Neuronal stem cell (in vitro differentiated cells): Measurements from ENCODE around the gene TPH2.

Source experiments
- DNase-seq: peaks from one replicate; pipeline ENCODE4 v3.0.0-alpha.2; 2013; ENCODE audit warnings: low spot score
- H2AFZ ChIP-seq: one replicate; pipeline ENCODE4 v1.6.1; 2013; ENCODE audit warnings: mild to moderate bottlenecking, low read length, inconsistent platforms
- H2AK5ac ChIP-seq: 2 replicates; pipeline ENCODE4 v1.6.1; 2013; ENCODE audit warnings: low read depth, mild to moderate bottlenecking, inconsistent platforms, low read length, moderate library complexity, mixed read lengths
- H2BK120ac ChIP-seq: 2 replicates; pipeline ENCODE4 v1.6.1; 2013; ENCODE audit warnings: low read depth, mild to moderate bottlenecking, inconsistent platforms, low read length, moderate library complexity, mixed read lengths
- H2BK12ac ChIP-seq: one replicate; pipeline ENCODE4 v1.6.1; 2013; ENCODE audit warnings: low read length, inconsistent platforms
- H2BK15ac ChIP-seq: 2 replicates; pipeline ENCODE4 v1.6.1; 2013; ENCODE audit warnings: mild to moderate bottlenecking, low read length, inconsistent platforms, mixed read lengths
- H2BK5ac ChIP-seq: one replicate; pipeline ENCODE4 v1.6.1; 2013; ENCODE audit warnings: inconsistent platforms, mild to moderate bottlenecking, low read length, moderate library complexity
- H3K14ac ChIP-seq: one replicate; pipeline ENCODE4 v1.6.1; 2013; ENCODE audit warnings: low read length, inconsistent platforms
- H3K18ac ChIP-seq: 2 replicates; pipeline ENCODE4 v1.6.1; 2013; ENCODE audit warnings: low read length, inconsistent platforms
- H3K23ac ChIP-seq: 2 replicates; pipeline ENCODE4 v1.6.1; 2013; ENCODE audit warnings: low read depth, mild to moderate bottlenecking, mixed read lengths, low read length, inconsistent platforms; ENCODE audit not compliant: poor library complexity
- H3K27ac ChIP-seq: replicated peaks from 3 replicates; pipeline ENCODE4 v1.5.1; 2013; ENCODE audit warnings: low read length, inconsistent platforms
- H3K27me3 ChIP-seq, 3 experiments: 2 replicates each; pipeline ENCODE4 v1.6.1; 2013; ENCODE audit warnings: low read length in 3 of 3, mild to moderate bottlenecking in 2 of 3, inconsistent platforms in 1 of 3, low read depth in 1 of 3, mixed read lengths in 1 of 3, moderate library complexity in 1 of 3; ENCODE audit not compliant: control insufficient read depth in 3 of 3, insufficient read depth in 3 of 3
- H3K36me3 ChIP-seq, 2 donors: replicated peaks in 1 of 2; 2 replicates each; pipeline ENCODE4 v1.6.1; 2013; ENCODE audit warnings: low read length in 2 of 2; ENCODE audit not compliant: control insufficient read depth in 2 of 2, insufficient read depth in 2 of 2
- H3K4ac ChIP-seq: 2 replicates; pipeline ENCODE4 v1.6.1; 2013; ENCODE audit warnings: inconsistent platforms, mild to moderate bottlenecking, low read length, moderate library complexity
- H3K4me1 ChIP-seq, 2 donors: 1 replicate in 1 of 2; 2 replicates in 1 of 2; pipeline ENCODE4 v1.6.1; 2013; ENCODE audit warnings: low read length in 2 of 2, low read depth in 1 of 2; ENCODE audit not compliant: control insufficient read depth in 2 of 2, insufficient read depth in 1 of 2
- H3K4me2 ChIP-seq: one replicate; pipeline ENCODE4 v1.6.1; 2013; ENCODE audit warnings: mild to moderate bottlenecking, low read length, inconsistent platforms; ENCODE audit not compliant: insufficient read depth, poor library complexity, severe bottlenecking
- H3K4me3 ChIP-seq, 2 donors: 2 replicates each; pipeline ENCODE4 v1.5.1; 2013; ENCODE audit warnings: low read length in 2 of 2, mild to moderate bottlenecking in 2 of 2, inconsistent platforms in 1 of 2, moderate library complexity in 1 of 2
- H3K79me1 ChIP-seq: one replicate; pipeline ENCODE4 v1.6.1; 2013; ENCODE audit warnings: low read depth, mild to moderate bottlenecking, inconsistent platforms, low read length, moderate library complexity
- H3K9ac ChIP-seq: one replicate; pipeline ENCODE4 v1.6.1; 2013; ENCODE audit warnings: mild to moderate bottlenecking, low read depth, low read length, inconsistent platforms; ENCODE audit not compliant: poor library complexity
- H3K9me3 ChIP-seq, 2 donors: replicated peaks in 1 of 2; 2 replicates each; pipeline versions ENCODE3 to v1.6.1; 2013; ENCODE audit warnings: low read length in 2 of 2, mild to moderate bottlenecking in 2 of 2, inconsistent platforms in 1 of 2, low read depth in 1 of 2, mixed read lengths in 1 of 2, moderate library complexity in 1 of 2; ENCODE audit not compliant: control insufficient read depth in 2 of 2, insufficient read depth in 1 of 2
- H4K8ac ChIP-seq: one replicate; pipeline ENCODE4 v1.6.1; 2013; ENCODE audit warnings: low read depth, mild to moderate bottlenecking, inconsistent platforms, low read length, moderate library complexity
- H4K91ac ChIP-seq: one replicate; pipeline ENCODE4 v1.6.1; 2013; ENCODE audit warnings: low read length, low read depth, mild to moderate bottlenecking, inconsistent platforms; ENCODE audit not compliant: poor library complexity
- WGBS, 2 donors: extraction: QIAGEN DNeasy Blood & Tissue Kit; methylation state at CpG; one replicate each; pipeline ENCODE4 v1.1.7; 2013; ENCODE audit warnings: missing lambda C conversion rate in 2 of 2, mixed read lengths in 1 of 2; ENCODE audit not compliant: insufficient read length in 2 of 2, insufficient replicate concordance in 1 of 2; ENCODE audit errors: extremely low coverage in 2 of 2; 5-methylcytosine and 5-hydroxymethylcytosine counted together

The TPH2 gene

DNA sequence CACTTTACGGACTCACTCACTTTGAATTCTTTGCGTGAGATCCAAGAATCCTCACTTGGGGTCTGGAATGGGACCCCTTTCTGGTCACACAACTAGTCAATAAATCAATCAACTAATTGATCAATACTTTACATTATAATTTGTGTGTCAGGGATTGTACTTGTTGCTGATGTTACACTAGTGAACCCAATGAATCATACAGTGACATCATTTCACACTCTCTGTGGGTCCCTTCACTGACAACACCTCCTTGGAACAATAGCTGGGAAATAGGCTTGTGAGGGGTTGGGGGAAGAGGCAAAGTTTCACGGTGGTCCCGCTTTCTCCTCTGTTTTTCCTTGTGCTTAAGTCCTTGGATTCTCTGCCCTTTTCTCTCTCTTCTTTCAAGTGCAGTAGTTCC, 35.0 kb downstream of the TPH2 start:
- no peak overlapping the region for H4K91ac ChIP-seq
- no CpG with 5 or more reads among the region's 4 CpGs for WGBS, 2 donors
- H2BK120ac ChIP-seq, result no peak overlapping the region
- no peaks in the 10 kb centered on the region for H3K9me3 ChIP-seq
- H3K27ac ChIP-seq, result no peak overlapping the region
- H2BK12ac ChIP-seq, result no peak overlapping the region
- no peak for DNase-seq
- no peak overlapping the region for H2BK5ac ChIP-seq
- no peak overlapping the region for H2AK5ac ChIP-seq
- no peaks in the 10 kb centered on the region for H3K27me3 ChIP-seq
- no peak overlapping the region for H2BK15ac ChIP-seq
- H3K36me3 ChIP-seq, result no peaks in the 10 kb centered on the region
- no peak overlapping the region for H2AFZ ChIP-seq
- H3K18ac ChIP-seq, result no peak overlapping the region
- no peak overlapping the region for H3K4ac ChIP-seq
- no peak overlapping the region for H3K4me3 ChIP-seq
- no peak overlapping the region for H3K23ac ChIP-seq
- no peaks in the 10 kb centered on the region for H3K79me1 ChIP-seq
- no peak overlapping the region for H4K8ac ChIP-seq
- H3K14ac ChIP-seq, result no peak overlapping the region
- no peaks in the 10 kb centered on the region for H3K4me1 ChIP-seq
- no peak overlapping the region for H3K4me2 ChIP-seq
- no peak overlapping the region for H3K9ac ChIP-seq

DNA sequence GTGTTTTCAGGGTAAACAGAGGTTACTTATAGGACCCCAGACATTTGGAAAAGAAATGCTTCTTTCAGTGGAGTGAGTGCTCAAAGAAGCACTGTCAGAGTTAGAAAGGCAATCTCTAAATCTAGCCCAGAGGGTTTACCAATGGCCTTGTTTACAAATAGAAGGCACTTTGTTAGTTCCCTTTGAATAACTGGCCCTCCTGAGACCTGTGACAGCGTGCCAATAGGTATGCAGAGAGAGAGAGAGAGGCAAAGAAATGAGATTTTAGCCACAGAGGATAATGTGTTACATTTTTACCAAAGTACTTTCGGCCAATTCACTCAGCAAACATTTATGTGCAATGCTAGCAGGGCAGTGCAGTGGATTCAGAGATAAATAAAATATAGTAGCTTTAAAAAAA, 41.9 kb downstream of the TPH2 start:
- Histone ChIP-seq H3K18ac (no peak overlapping the region), H2BK120ac (no peak overlapping the region), H4K91ac (no peak overlapping the region), H3K4me1 (peaks cover 0 to 11% of the 10 kb centered on the region in 2 donors), H2BK12ac (no peak overlapping the region), H3K79me1 (no peaks in the 10 kb centered on the region), H2BK15ac (no peak overlapping the region), H3K27ac (no peak overlapping the region), H3K4me3 (no peak overlapping the region), H2AK5ac (no peak overlapping the region), H3K14ac (no peak overlapping the region), H2AFZ (no peak overlapping the region), H3K23ac (no peak overlapping the region), H3K9me3 (no peaks in the 10 kb centered on the region), H3K36me3 (no peaks in the 10 kb centered on the region), H3K4me2 (no peak overlapping the region), H2BK5ac (no peak overlapping the region), H3K9ac (no peak overlapping the region), H3K27me3 (no peaks in the 10 kb centered on the region), H4K8ac (no peak overlapping the region), H3K4ac (no peak overlapping the region)
- DNase-seq, result no peak
- no CpG with 5 or more reads among the region's 2 CpGs for WGBS, 2 donors

- no peaks in the 10 kb centered on the region for H3K27me3 ChIP-seq
- H2AK5ac ChIP-seq, result no peak overlapping the region
- H3K4me3 ChIP-seq, result no peak overlapping the region
- no peak overlapping the region for H2BK5ac ChIP-seq
- no peak overlapping the region for H3K18ac ChIP-seq
- H2BK15ac ChIP-seq, result no peak overlapping the region
- no peaks in the 10 kb centered on the region for H3K79me1 ChIP-seq
- no peak overlapping the region for H3K4me2 ChIP-seq
- H2BK12ac ChIP-seq, result no peak overlapping the region
- no peaks in the 10 kb centered on the region for H3K36me3 ChIP-seq
- WGBS, 2 donors, result no CpG with 5 or more reads among the region's 1 CpG
- no peaks in the 10 kb centered on the region for H3K9me3 ChIP-seq
- no peak overlapping the region for H3K23ac ChIP-seq
- H2BK120ac ChIP-seq, result no peak overlapping the region
- DNase-seq, result no peak
- no peak overlapping the region for H3K4ac ChIP-seq
- H3K27ac ChIP-seq, result no peak overlapping the region
- H3K9ac ChIP-seq, result no peak overlapping the region
- H2AFZ ChIP-seq, result no peak overlapping the region
- no peak overlapping the region for H4K91ac ChIP-seq
- no peak overlapping the region for H4K8ac ChIP-seq
- peaks cover 0 to 11% of the 10 kb centered on the region in 2 donors for H3K4me1 ChIP-seq
- H3K14ac ChIP-seq, result no peak overlapping the region
Measured at GRCh38 chr12:71981149-71981548, 42.5 kb downstream of the TPH2 start.

DNA sequence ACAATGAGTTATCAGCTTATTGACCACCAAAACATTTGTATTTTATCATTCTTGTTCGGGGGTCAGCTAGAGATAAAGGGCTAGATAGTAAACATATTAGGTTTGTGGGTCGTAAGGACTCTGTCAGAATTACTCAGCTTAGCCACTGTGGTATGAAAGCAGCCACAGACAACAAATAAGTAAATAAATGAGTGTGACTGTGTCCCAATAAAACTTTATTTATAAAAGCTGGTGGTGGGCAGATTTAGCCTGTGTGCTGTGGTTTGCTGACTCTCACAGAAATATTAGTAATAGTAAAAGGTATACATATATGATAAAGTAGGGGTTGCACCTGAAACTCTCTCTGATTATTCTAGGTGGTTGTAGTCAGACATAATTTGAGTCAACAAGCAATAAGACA, 56.1 kb downstream of the TPH2 start:
- Histone ChIP-seq H3K79me1 (no peaks in the 10 kb centered on the region), H3K4me3 (no peak overlapping the region), H2BK15ac (no peak overlapping the region), H3K9me3 (no peaks in the 10 kb centered on the region), H2BK12ac (no peak overlapping the region), H3K4me2 (no peak overlapping the region), H3K4ac (no peak overlapping the region), H4K8ac (no peak overlapping the region), H2AK5ac (no peak overlapping the region), H3K9ac (no peak overlapping the region), H3K27ac (no peak overlapping the region), H3K18ac (no peak overlapping the region), H2BK5ac (no peak overlapping the region), H3K27me3 (no peaks in the 10 kb centered on the region), H2BK120ac (no peak overlapping the region), H2AFZ (no peak overlapping the region), H4K91ac (no peak overlapping the region), H3K14ac (no peak overlapping the region), H3K36me3 (no peaks in the 10 kb centered on the region), H3K4me1 (no peaks in the 10 kb centered on the region), H3K23ac (no peak overlapping the region)
- DNase-seq, result no peak
- no CpG with 5 or more reads among the region's 2 CpGs for WGBS, 2 donors
